PC-3 (cell line): Measurements from ENCODE around the gene EGF.
A peak's percentile ranks its signal among the peaks of the same experiment; 100 is the strongest.

ENCODE experiments used
- EZH2 ChIP-seq: fragments of 300-600 bp; sonication (generic); IDR thresholded peaks from one replicate; pipeline ENCODE4 v1.6.1; 2017; ENCODE audit warnings: antibody characterized with exemption, mild to moderate bottlenecking, low read length; ENCODE audit not compliant: unreplicated experiment
- TF ChIP-seq, protein P1 (sequence below): fragments of 300-600 bp; sonication (generic); conservative IDR thresholded peaks from 2 replicates; pipeline ENCODE4 v1.5.1; 2017; ENCODE audit warnings: antibody characterized with exemption, low read depth, mild to moderate bottlenecking, low read length

DNA sequence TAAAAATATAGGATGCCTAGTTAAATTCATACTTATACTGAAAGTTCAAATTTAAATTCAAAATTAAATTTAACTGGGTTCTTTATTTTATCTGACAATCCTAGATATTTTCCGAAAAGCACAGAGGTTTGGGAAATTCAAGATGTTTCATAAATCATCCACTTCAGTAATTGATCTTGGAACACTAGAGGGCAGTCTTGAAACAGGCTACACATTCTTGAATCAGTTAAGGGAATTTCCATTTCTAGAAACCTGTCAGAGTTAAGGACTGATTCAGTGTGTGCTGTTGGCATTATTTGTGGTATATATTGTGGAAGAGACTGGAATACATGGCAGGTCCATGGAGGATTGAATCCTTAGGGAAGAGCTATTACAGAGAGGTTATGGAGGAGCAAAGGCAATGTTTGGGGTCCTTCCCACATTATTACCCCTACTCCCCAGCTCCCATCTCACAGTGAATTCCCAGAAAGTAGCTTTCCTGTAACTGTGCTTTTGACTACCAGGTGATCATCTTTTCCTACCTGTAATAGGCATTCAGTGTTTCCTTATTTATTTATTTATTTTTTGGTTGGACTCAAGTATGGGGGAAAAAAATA lies 92.9 kb downstream of the EGF start:
- TF ChIP-seq, protein P1, sequence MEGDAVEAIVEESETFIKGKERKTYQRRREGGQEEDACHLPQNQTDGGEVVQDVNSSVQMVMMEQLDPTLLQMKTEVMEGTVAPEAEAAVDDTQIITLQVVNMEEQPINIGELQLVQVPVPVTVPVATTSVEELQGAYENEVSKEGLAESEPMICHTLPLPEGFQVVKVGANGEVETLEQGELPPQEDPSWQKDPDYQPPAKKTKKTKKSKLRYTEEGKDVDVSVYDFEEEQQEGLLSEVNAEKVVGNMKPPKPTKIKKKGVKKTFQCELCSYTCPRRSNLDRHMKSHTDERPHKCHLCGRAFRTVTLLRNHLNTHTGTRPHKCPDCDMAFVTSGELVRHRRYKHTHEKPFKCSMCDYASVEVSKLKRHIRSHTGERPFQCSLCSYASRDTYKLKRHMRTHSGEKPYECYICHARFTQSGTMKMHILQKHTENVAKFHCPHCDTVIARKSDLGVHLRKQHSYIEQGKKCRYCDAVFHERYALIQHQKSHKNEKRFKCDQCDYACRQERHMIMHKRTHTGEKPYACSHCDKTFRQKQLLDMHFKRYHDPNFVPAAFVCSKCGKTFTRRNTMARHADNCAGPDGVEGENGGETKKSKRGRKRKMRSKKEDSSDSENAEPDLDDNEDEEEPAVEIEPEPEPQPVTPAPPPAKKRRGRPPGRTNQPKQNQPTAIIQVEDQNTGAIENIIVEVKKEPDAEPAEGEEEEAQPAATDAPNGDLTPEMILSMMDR = peak; percentile 79
- no peak for TF ChIP-seq EZH2
